ENCODE results near the gene KRT79.

The KRT79 gene

DNA sequence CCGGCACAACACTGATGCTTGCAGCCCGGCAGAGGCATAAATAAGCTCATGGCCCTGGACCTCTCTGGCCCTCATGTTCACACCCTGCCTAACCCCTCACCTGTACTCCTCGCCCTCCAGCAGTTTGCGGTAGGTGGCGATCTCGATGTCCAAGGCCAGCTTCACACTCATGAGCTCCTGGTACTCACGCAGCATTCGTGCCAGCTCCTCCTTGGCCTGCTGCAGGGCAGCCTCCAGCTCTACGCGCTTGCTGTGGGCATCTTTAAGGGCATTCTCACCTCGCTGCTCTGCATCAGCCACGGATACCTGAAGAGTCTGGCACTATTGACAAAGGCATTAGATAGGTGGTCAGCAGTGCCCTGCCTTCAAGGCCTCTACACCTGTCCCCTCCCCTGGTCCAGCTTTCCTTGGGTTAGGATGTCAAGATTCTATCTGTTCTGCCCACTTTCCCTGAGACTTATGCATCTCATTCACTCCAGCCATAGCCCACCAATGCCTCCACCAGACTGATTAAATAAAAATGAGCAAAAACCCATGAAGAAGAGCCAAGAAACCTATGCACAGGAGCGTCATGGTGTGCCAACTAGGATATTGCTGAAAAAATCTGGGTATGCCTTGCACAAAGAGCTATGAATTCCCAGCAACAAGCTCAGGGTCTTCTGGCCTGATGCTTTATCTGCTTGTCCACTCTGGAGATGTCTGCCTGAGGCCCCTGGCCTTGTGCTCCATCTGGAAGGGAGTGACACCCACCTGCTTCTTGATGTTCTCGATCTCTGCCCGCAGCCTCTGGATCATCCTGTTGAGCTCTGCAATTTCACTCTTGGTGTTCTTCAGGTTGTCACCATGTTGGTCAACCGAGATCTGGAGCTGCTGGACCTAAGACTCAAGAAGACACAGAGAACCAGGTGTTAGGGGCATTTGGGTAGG is 26.3 kb downstream of the KRT79 start:
- TF ChIP-seq, protein P1, sequence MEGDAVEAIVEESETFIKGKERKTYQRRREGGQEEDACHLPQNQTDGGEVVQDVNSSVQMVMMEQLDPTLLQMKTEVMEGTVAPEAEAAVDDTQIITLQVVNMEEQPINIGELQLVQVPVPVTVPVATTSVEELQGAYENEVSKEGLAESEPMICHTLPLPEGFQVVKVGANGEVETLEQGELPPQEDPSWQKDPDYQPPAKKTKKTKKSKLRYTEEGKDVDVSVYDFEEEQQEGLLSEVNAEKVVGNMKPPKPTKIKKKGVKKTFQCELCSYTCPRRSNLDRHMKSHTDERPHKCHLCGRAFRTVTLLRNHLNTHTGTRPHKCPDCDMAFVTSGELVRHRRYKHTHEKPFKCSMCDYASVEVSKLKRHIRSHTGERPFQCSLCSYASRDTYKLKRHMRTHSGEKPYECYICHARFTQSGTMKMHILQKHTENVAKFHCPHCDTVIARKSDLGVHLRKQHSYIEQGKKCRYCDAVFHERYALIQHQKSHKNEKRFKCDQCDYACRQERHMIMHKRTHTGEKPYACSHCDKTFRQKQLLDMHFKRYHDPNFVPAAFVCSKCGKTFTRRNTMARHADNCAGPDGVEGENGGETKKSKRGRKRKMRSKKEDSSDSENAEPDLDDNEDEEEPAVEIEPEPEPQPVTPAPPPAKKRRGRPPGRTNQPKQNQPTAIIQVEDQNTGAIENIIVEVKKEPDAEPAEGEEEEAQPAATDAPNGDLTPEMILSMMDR (IDR thresholded peaks at IDR 0.05; ENCODE audit: extremely low read depth, missing control alignments) = no peak

DNA sequence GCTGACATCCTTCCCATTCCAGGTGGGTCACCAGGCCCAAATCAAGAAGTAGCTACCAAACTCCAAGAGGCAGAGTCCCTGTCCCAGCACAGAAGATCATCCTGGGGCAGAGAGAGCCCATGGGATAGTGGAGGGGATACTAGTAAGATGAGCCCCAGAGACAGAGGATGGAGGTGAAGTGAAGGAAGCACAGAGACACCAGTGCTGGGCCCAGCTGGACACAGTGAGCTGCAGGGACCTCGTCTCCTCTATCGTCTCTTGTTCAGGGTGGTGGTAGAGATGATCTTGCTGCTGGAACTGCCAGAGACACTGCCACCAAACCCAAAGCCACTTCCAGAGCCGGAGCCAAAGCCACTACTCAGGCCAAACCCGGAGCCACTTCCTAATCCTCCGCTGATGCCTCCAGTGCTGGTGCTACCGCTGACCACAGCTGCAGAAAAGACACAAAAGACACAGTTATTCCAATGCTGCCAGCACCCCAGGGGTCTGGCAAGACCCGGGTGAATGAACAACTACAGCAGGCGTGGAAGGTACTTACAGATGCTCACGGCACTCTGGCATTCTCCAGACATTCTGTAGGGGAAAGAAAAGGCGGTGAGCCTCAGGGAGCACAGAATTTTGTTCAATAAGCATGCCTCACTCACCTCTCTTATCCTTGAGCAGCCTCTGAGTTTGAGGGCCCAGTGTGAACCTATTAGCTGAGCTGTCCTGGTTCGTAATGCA is 27.1 kb downstream of the KRT79 start:
- TF ChIP-seq, protein P1 (IDR thresholded peaks at IDR 0.05; ENCODE audit: extremely low read depth, missing control alignments) = no peak

More for the DNA sequence above, 26.3 kb downstream of the KRT79 start:
- no peak for DNase-seq (ENCODE audit: low spot score)

DNA sequence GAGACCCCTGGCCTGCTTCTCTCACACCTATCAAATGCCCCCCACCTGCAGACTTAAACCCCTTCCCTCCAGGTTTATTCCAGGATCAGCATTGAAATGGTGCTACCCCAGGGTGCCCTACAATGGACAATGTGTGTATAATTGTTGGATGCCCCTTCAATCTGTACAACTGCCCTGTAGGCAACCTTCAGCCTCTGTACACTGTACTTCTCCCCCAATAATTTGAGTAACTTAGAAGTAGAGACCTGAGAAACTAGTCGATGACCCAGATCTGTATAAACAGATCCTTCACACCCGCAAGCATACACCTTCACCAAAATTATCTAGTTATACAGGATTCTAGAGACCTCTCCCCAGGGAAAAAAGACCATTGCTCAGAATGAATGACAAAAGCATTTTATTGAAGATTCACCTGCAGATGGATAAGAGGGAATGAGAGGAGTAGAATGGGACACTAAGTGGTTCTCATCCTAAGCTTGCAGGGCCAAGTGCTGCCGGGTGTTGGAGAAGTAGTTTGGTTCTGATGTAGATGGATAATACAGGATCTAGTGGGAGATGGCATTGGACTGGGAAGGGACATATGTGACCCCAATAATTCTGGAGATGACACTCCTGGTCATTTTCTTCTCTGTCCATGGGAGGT is 27.8 kb downstream of the KRT79 start:
- TF ChIP-seq, protein P1 (IDR thresholded peaks at IDR 0.05; ENCODE audit: extremely low read depth, missing control alignments) = no peak
- DNase-seq (ENCODE audit: low spot score) = no peak

More for the DNA sequence above, 27.1 kb downstream of the KRT79 start:
- no peak for DNase-seq (ENCODE audit: low spot score)

DNA sequence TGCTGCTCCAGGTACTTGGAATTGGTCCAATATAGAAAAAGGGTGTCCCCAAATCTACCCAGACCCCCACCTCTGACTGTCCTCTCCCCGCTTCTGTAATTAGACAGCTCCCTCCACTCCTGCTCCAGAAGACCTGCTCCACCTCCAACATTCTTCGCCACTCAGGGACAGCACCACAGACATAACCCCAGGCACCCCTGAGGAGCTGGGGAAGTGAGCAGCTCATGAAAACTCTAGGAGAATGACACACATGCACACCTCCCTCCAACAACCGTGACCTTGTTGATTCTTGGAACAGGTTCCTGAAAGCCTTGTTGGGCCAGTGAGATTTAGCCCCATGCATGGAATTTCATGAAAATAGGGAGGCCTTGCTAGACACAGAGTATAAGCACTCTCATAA is 28.4 kb downstream of the KRT79 start:
- no peak for DNase-seq (ENCODE audit: low spot score)
- TF ChIP-seq, protein P1 (IDR thresholded peaks at IDR 0.05; ENCODE audit: extremely low read depth, missing control alignments) = no peak

DNA sequence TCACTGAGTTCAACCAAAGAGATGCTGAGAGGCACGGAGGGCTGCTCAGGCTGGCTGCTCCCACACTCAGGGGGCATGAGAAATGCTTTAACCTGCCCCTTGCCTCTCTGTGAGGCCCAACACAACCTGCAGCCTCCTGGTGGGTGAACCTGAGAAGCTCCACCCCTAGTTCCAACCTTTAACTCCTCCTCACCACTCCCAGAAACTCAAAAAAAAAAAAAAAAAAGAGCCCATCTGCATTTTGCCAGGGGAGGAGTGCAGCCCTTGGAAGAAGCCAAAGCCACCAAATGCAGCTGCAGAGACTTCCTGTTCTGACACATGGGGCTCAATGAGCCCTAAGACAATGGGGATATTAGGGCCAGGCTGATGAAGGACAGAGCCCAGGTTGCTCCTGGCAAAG is 29.1 kb downstream of the KRT79 start:
- TF ChIP-seq, protein P1 (IDR thresholded peaks at IDR 0.05; ENCODE audit: extremely low read depth, missing control alignments) = no peak
- no peak for DNase-seq (ENCODE audit: low spot score)

DNA sequence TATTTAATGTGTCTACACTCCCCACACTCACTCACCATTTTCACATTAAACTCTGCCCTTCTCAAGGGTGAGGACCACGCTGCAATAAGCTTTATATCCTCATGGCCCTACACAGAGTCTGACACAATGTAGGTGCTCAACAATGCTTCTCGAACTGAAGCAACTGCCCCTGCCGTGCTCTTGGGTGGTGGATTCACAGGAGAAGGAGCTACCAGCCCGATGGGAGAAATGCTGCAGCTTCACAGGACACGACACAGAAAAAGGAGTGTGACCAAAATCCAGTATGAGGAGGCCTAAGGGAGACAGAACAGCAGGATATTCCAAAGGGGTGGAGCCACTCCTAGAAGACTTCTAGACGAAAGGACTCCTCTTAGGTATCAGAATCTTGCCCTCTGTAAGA is 31.7 kb downstream of the KRT79 start:
- TF ChIP-seq, protein P1 (IDR thresholded peaks at IDR 0.05; ENCODE audit: extremely low read depth, missing control alignments) = no peak
- DNase-seq (ENCODE audit: low spot score) = no peak

Measured in GM20000 (cell line).